SK-N-SH treated with all-trans-retinoic acid at 6 μM for 48 hours (cell line): ENCODE measurements around the gene ARHGDIG.
A peak's percentile ranks its signal among the peaks of the same experiment; 100 is the strongest.

Source experiments
- ATAC-seq: fragments of 200-7000 bp; cut with Tn5 transposase; 3 replicates; pipeline ENCODE4 v1.9.1; 2020; ENCODE audit warnings: mild to moderate bottlenecking, moderate library complexity
- ARNTL ChIP-seq: fragments of 450-650 bp; formaldehyde crosslinking; IDR thresholded peaks from 2 replicates; pipeline ENCODE4 v1.5.0; 2020; ENCODE audit warnings: low read depth, mild to moderate bottlenecking, moderate library complexity, borderline replicate concordance
- BACH2 ChIP-seq: fragments of 250-450 bp; sonication (Bioruptor Pico); IDR thresholded peaks from 2 replicates; pipeline ENCODE4 v1.9.0; 2021; ENCODE audit warnings: mild to moderate bottlenecking, borderline replicate concordance
- CSDC2 ChIP-seq: fragments of 250-450 bp; sonication (Bioruptor Pico); IDR thresholded peaks from 2 replicates; pipeline ENCODE4 v1.5.0; 2020; ENCODE audit warnings: mild to moderate bottlenecking, moderate library complexity
- GLIS3 ChIP-seq: fragments of 250-450 bp; sonication (Bioruptor Pico); IDR thresholded peaks from 2 replicates; pipeline ENCODE4 v1.5.0; 2020; ENCODE audit warnings: mild to moderate bottlenecking, moderate library complexity
- OSR1 ChIP-seq: fragments of 250-450 bp; sonication (Bioruptor Pico); IDR thresholded peaks from 2 replicates; pipeline ENCODE4 v1.8.0; 2022; ENCODE audit warnings: moderate library complexity, mild to moderate bottlenecking, inconsistent platforms
- PPARA ChIP-seq: fragments of 250-450 bp; sonication (Bioruptor Pico); IDR thresholded peaks from 2 replicates; pipeline ENCODE4 v1.5.0; 2020; ENCODE audit warnings: mild to moderate bottlenecking, borderline replicate concordance
- SNAI2 ChIP-seq: fragments of 250-450 bp; sonication (Bioruptor Pico); IDR thresholded peaks from 2 replicates; pipeline ENCODE4 v1.5.0; 2020; ENCODE audit warnings: mild to moderate bottlenecking, moderate library complexity
- TOX ChIP-seq: fragments of 250-450 bp; sonication (Bioruptor Pico); IDR thresholded peaks from 2 replicates; pipeline ENCODE4 v1.8.0; 2021; ENCODE audit warnings: mild to moderate bottlenecking, moderate library complexity, borderline replicate concordance
- ZC3H10 ChIP-seq: fragments of 250-450 bp; sonication (Bioruptor Pico); IDR thresholded peaks from 2 replicates; pipeline ENCODE4 v1.5.1; 2021; ENCODE audit warnings: mild to moderate bottlenecking, moderate library complexity
- ZFP3 ChIP-seq: fragments of 250-450 bp; sonication (Bioruptor Pico); IDR thresholded peaks from 2 replicates; pipeline ENCODE4 v1.5.0; 2020; ENCODE audit warnings: mild to moderate bottlenecking, moderate library complexity
- ZNF565 ChIP-seq: fragments of 450-650 bp; formaldehyde crosslinking; conservative IDR thresholded peaks from 2 replicates; pipeline ENCODE4 v1.5.0; 2020; ENCODE audit warnings: low read depth, mild to moderate bottlenecking, moderate library complexity
- ZNF70 ChIP-seq: fragments of 450-650 bp; formaldehyde crosslinking; IDR thresholded peaks from 2 replicates; pipeline ENCODE4 v1.5.0; 2020; ENCODE audit warnings: mild to moderate bottlenecking, moderate library complexity
- ZNF8 ChIP-seq: fragments of 450-650 bp; formaldehyde crosslinking; IDR thresholded peaks from 2 replicates; pipeline ENCODE4 v1.5.0; 2020; ENCODE audit warnings: mild to moderate bottlenecking, moderate library complexity
- TF ChIP-seq, protein P1 (sequence below): fragments of 250-450 bp; sonication (Bioruptor Pico); IDR thresholded peaks from 2 replicates; pipeline ENCODE4 v1.5.1; 2020; ENCODE audit warnings: low read depth, mild to moderate bottlenecking, moderate library complexity
- TF ChIP-seq, protein P2 (sequence below): fragments of 250-450 bp; sonication (Bioruptor Pico); IDR thresholded peaks from 2 replicates; pipeline ENCODE4 v1.8.0; 2020; ENCODE audit warnings: mild to moderate bottlenecking, moderate library complexity, borderline replicate concordance
- TF ChIP-seq, protein P3 (sequence below): fragments of 250-450 bp; sonication (Bioruptor Pico); IDR thresholded peaks from 2 replicates; pipeline ENCODE4 v1.5.0; 2020; ENCODE audit warnings: mild to moderate bottlenecking, moderate library complexity
- TF ChIP-seq, protein P4 (sequence below): fragments of 250-450 bp; sonication (Bioruptor Pico); IDR thresholded peaks from 2 replicates; pipeline ENCODE4 v1.5.1; 2021; ENCODE audit warnings: mild to moderate bottlenecking, moderate library complexity

ARHGDIG gene

DNA sequence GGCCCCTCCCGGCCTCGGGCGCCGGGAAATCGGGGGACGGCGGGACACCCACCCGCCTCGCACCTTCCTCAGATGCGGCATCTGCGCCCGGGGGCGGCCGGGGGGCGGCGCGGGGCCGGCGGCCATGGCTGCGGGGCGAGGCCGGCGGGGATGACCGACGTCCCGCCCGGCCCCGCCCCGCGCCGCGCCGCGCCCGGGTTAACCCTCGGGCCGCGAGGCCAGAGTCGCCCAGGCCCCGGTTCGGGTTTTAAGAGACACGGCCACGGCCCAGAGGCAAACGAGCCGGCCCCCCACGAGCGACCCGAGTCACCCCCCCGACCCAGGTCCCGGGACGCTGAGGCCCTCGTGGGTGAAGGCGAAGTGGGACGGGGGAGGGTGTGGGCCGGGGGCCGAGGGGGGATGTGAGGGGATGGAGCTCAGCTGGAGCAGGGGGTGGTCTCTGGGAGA, 4.6 kb upstream of the ARHGDIG start, which contains the start of gene RGS11:
Gene RGS11 (minus strand): TSS at position 159 of the 447 bp plus-strand sequence. CDS start 33 bp downstream, at position 126.
- no peak for TF ChIP-seq BACH2 (CRISPR knock-in tag)
- TF ChIP-seq, protein P1, sequence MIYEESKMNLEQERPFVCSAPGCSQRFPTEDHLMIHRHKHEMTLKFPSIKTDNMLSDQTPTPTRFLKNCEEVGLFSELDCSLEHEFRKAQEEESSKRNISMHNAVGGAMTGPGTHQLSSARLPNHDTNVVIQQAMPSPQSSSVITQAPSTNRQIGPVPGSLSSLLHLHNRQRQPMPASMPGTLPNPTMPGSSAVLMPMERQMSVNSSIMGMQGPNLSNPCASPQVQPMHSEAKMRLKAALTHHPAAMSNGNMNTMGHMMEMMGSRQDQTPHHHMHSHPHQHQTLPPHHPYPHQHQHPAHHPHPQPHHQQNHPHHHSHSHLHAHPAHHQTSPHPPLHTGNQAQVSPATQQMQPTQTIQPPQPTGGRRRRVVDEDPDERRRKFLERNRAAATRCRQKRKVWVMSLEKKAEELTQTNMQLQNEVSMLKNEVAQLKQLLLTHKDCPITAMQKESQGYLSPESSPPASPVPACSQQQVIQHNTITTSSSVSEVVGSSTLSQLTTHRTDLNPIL (CRISPR knock-in tag), result no peak
- no peak for TF ChIP-seq ZC3H10
- no peak for TF ChIP-seq CSDC2 (CRISPR knock-in tag)
- TF ChIP-seq, protein P2, sequence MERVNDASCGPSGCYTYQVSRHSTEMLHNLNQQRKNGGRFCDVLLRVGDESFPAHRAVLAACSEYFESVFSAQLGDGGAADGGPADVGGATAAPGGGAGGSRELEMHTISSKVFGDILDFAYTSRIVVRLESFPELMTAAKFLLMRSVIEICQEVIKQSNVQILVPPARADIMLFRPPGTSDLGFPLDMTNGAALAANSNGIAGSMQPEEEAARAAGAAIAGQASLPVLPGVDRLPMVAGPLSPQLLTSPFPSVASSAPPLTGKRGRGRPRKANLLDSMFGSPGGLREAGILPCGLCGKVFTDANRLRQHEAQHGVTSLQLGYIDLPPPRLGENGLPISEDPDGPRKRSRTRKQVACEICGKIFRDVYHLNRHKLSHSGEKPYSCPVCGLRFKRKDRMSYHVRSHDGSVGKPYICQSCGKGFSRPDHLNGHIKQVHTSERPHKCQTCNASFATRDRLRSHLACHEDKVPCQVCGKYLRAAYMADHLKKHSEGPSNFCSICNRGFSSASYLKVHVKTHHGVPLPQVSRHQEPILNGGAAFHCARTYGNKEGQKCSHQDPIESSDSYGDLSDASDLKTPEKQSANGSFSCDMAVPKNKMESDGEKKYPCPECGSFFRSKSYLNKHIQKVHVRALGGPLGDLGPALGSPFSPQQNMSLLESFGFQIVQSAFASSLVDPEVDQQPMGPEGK (CRISPR knock-in tag), result no peak
- TF ChIP-seq SNAI2, result no peak
- TF ChIP-seq TOX, result no peak
- TF ChIP-seq ZNF70 (CRISPR knock-in tag), result no peak
- no peak for TF ChIP-seq PPARA (CRISPR knock-in tag)
- no peak for TF ChIP-seq OSR1
- ATAC-seq, result peak; percentile 43

DNA sequence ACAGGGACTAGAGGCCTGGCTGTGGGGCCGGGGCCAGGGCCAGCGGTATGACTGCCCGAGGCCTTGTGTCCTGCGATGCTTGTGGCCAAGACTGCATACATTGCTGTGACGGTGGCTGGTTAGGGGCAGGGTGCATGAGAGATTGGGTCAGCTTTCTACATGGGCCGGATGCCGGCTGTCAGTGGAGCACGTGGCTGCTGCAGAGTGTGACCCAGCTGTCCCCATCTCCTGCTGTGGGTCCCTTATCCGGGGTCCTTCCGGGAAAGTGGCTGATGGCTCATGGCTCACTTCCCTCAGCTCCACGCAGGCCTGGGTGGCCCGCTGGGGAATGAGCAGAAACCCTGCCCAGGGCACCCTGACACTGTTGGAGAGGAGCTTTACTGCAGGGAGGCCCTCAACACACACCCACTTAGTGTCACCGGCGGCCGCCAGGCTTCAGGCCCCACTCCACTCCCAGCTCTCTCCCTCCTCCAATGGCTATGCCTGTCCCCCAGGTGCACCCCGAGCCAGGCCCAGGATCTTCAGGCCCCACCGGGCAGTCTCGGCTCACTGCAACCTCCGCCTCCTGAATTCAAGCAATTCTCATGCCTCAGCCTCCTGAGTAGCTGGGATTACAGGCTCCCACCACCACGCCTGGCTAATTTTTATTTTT, 3.8 kb upstream of the ARHGDIG start:
- ATAC-seq, result no peak

DNA sequence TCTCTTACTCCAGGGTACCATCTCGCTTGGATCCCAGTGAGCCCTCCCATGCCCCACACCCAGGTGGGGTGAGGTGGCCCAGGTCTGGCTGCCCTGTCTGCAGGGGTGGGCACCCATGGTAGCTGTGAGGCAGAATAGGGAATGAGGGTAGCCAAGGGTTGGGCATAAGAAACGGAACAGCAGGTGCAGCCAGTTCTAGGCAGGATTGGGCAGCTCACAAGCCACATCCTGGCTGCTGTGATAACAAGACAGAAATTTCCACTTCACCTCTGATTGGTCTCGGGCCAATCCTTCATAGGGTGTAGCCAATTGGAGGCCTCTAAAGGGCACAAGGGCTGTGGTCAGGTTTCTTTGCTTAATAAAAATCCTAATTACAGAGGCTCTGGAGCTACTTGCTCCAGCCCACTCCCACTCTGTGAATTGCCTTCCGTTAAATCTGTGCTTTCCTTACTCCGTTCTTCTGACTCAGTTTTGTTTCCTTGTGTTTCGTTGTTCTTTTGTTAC, 1.5 kb upstream of the ARHGDIG start:
- TF ChIP-seq, protein P3, sequence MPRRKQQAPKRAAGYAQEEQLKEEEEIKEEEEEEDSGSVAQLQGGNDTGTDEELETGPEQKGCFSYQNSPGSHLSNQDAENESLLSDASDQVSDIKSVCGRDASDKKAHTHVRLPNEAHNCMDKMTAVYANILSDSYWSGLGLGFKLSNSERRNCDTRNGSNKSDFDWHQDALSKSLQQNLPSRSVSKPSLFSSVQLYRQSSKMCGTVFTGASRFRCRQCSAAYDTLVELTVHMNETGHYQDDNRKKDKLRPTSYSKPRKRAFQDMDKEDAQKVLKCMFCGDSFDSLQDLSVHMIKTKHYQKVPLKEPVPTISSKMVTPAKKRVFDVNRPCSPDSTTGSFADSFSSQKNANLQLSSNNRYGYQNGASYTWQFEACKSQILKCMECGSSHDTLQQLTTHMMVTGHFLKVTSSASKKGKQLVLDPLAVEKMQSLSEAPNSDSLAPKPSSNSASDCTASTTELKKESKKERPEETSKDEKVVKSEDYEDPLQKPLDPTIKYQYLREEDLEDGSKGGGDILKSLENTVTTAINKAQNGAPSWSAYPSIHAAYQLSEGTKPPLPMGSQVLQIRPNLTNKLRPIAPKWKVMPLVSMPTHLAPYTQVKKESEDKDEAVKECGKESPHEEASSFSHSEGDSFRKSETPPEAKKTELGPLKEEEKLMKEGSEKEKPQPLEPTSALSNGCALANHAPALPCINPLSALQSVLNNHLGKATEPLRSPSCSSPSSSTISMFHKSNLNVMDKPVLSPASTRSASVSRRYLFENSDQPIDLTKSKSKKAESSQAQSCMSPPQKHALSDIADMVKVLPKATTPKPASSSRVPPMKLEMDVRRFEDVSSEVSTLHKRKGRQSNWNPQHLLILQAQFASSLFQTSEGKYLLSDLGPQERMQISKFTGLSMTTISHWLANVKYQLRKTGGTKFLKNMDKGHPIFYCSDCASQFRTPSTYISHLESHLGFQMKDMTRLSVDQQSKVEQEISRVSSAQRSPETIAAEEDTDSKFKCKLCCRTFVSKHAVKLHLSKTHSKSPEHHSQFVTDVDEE (CRISPR knock-in tag), result no peak
- TF ChIP-seq ZNF8 (CRISPR knock-in tag), result no peak
- TF ChIP-seq, protein P4, sequence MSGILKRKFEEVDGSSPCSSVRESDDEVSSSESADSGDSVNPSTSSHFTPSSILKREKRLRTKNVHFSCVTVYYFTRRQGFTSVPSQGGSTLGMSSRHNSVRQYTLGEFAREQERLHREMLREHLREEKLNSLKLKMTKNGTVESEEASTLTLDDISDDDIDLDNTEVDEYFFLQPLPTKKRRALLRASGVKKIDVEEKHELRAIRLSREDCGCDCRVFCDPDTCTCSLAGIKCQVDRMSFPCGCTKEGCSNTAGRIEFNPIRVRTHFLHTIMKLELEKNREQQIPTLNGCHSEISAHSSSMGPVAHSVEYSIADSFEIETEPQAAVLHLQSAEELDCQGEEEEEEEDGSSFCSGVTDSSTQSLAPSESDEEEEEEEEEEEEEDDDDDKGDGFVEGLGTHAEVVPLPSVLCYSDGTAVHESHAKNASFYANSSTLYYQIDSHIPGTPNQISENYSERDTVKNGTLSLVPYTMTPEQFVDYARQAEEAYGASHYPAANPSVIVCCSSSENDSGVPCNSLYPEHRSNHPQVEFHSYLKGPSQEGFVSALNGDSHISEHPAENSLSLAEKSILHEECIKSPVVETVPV, result no peak
- no peak for TF ChIP-seq ZC3H10
- no peak for TF ChIP-seq TOX
- peak; percentile 54 for ATAC-seq

More for the DNA sequence above, 3.8 kb upstream of the ARHGDIG start:
- no peak for TF ChIP-seq ZNF8 (CRISPR knock-in tag)
- TF ChIP-seq, protein P1 (CRISPR knock-in tag), result no peak
- TF ChIP-seq, all 23 proteins: peak for 0

DNA sequence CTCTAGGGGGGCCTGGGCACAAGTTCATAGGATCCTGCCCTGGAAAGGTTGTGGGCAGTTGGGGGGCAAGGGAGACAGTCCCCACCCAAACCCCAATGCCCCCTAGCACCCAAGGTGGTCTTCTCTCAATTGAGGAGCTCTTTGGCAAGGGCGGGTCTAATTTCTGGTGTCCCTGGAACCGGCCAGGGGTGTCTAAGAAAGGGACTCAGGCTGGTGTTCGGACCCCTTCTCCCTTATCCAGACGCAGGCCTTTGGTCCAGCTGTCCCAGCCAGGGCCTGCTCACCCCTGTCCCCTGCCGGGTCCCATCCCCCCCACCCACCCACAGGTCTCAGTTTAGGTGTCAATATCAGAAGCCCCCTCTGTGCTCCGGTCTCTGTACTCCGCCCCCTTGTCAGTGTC, 860 bp upstream of the ARHGDIG start:
- no peak for ATAC-seq
- TF ChIP-seq ZNF8 (CRISPR knock-in tag) (no peak), ZNF565 (CRISPR knock-in tag) (no peak), ARNTL (CRISPR knock-in tag) (no peak), ZFP3 (CRISPR knock-in tag) (no peak), GLIS3 (no peak), ZC3H10 (no peak)
